ENCODE measurements around the gene LAMA2.

LAMA2 gene

GRCh38 chr6:129120856-129121638 lies 238.1 kb downstream of the LAMA2 start:
- TF ChIP-seq GATA3 (IDR thresholded peaks at IDR 0.05; ENCODE audit: low read depth, low read length) (no peak), GATA2 (IDR thresholded peaks at IDR 0.05; ENCODE audit: low read depth, low read length) (no peak)

DNA sequence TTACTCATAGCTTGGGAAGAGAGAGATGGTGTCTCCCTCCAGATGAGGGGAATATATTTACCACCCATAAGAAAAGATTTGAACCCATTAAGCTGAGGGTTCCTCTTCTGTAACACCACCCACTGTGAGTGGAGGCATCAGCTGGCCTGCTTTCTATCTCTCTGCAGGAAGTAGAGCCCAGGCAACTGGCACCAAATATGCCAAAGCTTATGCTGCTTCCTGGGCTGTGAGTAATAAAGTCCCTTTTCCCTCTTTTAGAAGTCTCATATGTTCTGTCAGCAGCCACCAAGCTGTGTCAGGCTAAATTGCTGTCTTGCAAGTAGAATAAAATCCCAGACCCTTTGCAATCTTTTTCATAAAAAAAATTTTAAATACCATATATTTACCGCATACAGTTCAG lies 241.4 kb downstream of the LAMA2 start:
- TF ChIP-seq GATA2 (IDR thresholded peaks at IDR 0.05; ENCODE audit: low read depth, low read length) (no peak), GATA3 (IDR thresholded peaks at IDR 0.05; ENCODE audit: low read depth, low read length) (no peak)

- no peak for TF ChIP-seq GATA3 (IDR thresholded peaks at IDR 0.05; ENCODE audit: low read depth, low read length)
- no peak for TF ChIP-seq GATA2 (IDR thresholded peaks at IDR 0.05; ENCODE audit: low read depth, low read length)
These were observed 247.2 kb downstream of the LAMA2 start for GRCh38 chr6:129130106-129130505.

GRCh38 chr6:129130959-129131681 lies 248.2 kb downstream of the LAMA2 start:
- TF ChIP-seq GATA3 (IDR thresholded peaks at IDR 0.05; ENCODE audit: low read depth, low read length) (no peak), GATA2 (IDR thresholded peaks at IDR 0.05; ENCODE audit: low read depth, low read length) (no peak)

DNA sequence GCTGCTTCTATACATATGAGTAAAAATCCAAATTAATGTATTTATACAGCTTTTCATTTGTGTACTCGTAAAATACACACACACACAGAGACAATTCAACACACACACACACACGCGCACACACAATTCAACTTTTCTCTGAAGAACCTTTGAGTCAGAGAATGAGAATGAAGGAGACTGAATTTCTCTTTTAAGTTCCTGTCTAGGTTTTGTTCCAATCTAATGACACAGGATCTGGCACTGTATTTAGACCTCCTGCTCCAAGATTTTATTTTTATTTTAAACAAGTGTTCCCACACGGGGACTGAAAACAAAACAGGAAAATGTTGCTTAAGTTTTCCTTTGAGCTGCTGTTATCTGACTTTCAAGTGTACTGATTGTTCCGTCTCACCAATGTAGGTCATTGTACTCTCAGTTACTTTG lies 250.8 kb downstream of the LAMA2 start:
- TF ChIP-seq GATA3 (IDR thresholded peaks at IDR 0.05; ENCODE audit: low read depth, low read length) (no peak), GATA2 (IDR thresholded peaks at IDR 0.05; ENCODE audit: low read depth, low read length) (no peak)

GRCh38 chr6:129134535-129134934 lies 251.6 kb downstream of the LAMA2 start:
- no peak for TF ChIP-seq GATA2 (IDR thresholded peaks at IDR 0.05; ENCODE audit: low read depth, low read length)
- no peak for TF ChIP-seq GATA3 (IDR thresholded peaks at IDR 0.05; ENCODE audit: low read depth, low read length)

- TF ChIP-seq GATA3 (IDR thresholded peaks at IDR 0.05; ENCODE audit: low read depth, low read length) (no peak), GATA2 (IDR thresholded peaks at IDR 0.05; ENCODE audit: low read depth, low read length) (no peak)
These were observed 252.5 kb downstream of the LAMA2 start for GRCh38 chr6:129135451-129135850.

DNA sequence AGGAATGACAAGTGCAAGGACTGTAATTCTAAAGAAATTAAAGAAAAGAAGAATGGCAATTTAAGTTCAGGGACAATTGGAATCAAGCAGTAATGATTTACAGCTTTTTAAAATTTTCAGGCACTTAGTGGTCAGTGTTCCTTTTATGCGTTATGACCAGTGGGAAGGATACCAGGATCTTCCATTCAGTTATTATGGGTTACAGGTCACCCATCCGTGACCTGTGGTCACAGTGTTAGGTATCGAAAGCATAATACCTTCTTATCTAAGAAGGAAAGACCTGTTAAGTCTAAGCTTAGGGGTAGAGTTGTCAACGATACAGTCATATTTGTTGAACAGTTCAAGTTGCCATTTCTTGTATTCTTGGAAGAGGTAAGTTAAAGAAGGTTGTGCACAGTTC lies 253.8 kb downstream of the LAMA2 start:
- no peak for TF ChIP-seq GATA2 (IDR thresholded peaks at IDR 0.05; ENCODE audit: low read depth, low read length)
- TF ChIP-seq GATA3 (IDR thresholded peaks at IDR 0.05; ENCODE audit: low read depth, low read length): no peak

GRCh38 chr6:129138739-129139405 lies 255.9 kb downstream of the LAMA2 start:
- TF ChIP-seq GATA3 (IDR thresholded peaks at IDR 0.05; ENCODE audit: low read depth, low read length) (no peak), GATA2 (IDR thresholded peaks at IDR 0.05; ENCODE audit: low read depth, low read length) (no peak)

DNA sequence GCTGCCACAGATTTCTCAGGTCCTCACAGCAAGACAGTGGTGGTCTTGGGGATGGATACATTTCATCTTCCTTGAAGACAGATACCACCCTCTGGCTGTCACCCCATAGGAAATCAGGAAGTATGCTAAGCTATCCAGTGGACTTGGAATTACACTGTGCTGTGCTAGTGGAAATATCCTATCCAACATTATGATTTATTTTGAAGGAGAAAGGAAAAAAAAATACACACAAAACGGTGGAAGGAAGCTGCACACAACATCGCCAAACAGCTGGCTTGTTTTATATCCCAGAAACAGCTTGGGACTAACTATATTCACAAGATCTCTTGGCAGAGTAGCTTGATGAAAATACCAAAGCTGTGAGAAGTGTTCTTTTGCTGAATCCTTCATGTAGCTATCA lies 257.6 kb downstream of the LAMA2 start:
- TF ChIP-seq GATA3 (IDR thresholded peaks at IDR 0.05; ENCODE audit: low read depth, low read length) (no peak), GATA2 (IDR thresholded peaks at IDR 0.05; ENCODE audit: low read depth, low read length) (no peak)

DNA sequence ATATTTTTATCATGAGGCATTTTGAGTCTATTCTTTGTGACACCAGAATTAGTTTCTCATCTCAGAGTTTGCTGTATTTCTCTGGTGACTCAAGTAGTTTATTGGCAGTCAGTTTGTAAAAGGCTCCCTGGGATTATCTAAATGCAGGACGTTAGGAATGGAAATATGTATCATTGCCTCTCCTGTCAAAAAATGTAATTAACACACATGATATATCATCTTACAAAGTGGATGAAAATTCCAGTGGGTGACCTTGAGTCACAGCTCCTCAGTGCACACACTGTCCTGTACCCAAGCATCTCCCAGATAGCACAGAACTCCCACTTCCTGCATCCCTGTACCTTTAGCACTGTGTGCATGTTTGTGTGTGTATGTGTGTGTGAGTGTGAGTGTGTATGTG lies 258.6 kb downstream of the LAMA2 start:
- TF ChIP-seq GATA2 (IDR thresholded peaks at IDR 0.05; ENCODE audit: low read depth, low read length) (no peak), GATA3 (IDR thresholded peaks at IDR 0.05; ENCODE audit: low read depth, low read length) (no peak)

GRCh38 chr6:129146902-129147301 lies 264.0 kb downstream of the LAMA2 start:
- TF ChIP-seq GATA3 (IDR thresholded peaks at IDR 0.05; ENCODE audit: low read depth, low read length) (no peak), GATA2 (IDR thresholded peaks at IDR 0.05; ENCODE audit: low read depth, low read length) (no peak)

- TF ChIP-seq GATA3 (IDR thresholded peaks at IDR 0.05; ENCODE audit: low read depth, low read length): no peak
- no peak for TF ChIP-seq GATA2 (IDR thresholded peaks at IDR 0.05; ENCODE audit: low read depth, low read length)
These were observed 267.6 kb downstream of the LAMA2 start for GRCh38 chr6:129150507-129150906.

- TF ChIP-seq GATA3 (IDR thresholded peaks at IDR 0.05; ENCODE audit: low read depth, low read length) (no peak), GATA2 (IDR thresholded peaks at IDR 0.05; ENCODE audit: low read depth, low read length) (no peak)
These were observed 270.3 kb downstream of the LAMA2 start for GRCh38 chr6:129153257-129153656.

All from SH-SY5Y (cell line).